Ammon's horn (tissue), 1 donor: ENCODE data around the gene KMT5B.

ENCODE experiments used
- DNase-seq: peaks from one replicate; pipeline ENCODE4 v3.0.0-alpha.2; 2016; ENCODE audit warnings: low spot score

KMT5B gene

GRCh38 chr11:68215524-68216170 lies 2.6 kb upstream of the KMT5B start:
- DNase-seq = no peak

GRCh38 chr11:68215087-68215445 lies 2.0 kb upstream of the KMT5B start:
- DNase-seq = peak; percentile 56

GRCh38 chr11:68214173-68215086 lies 1.3 kb upstream of the KMT5B start:
- peak; percentile 17 for DNase-seq

GRCh38 chr11:68213555-68214172 lies 568 bp upstream of the KMT5B start:
- DNase-seq = peak; percentile 89

- DNase-seq = peak; percentile 50
Observed at GRCh38 chr11:68212421-68213134, 518 bp downstream of the KMT5B start.

- no peak for DNase-seq
Observed at GRCh38 chr11:68211546-68211945, 1.6 kb downstream of the KMT5B start.

- peak; percentile 74 for DNase-seq
Observed at GRCh38 chr11:68206211-68206610, 6.9 kb downstream of the KMT5B start.

GRCh38 chr11:68204402-68204801 lies 8.7 kb downstream of the KMT5B start:
- no peak for DNase-seq

- DNase-seq = no peak
Observed at GRCh38 chr11:68202165-68202564, 10.9 kb downstream of the KMT5B start.

- no peak for DNase-seq
Observed at GRCh38 chr11:68201492-68201891, 11.6 kb downstream of the KMT5B start.

- DNase-seq = no peak
Observed at GRCh38 chr11:68200639-68201038, 12.5 kb downstream of the KMT5B start.

GRCh38 chr11:68199295-68199987 lies 13.7 kb downstream of the KMT5B start:
- DNase-seq = no peak

- DNase-seq = no peak
Observed at GRCh38 chr11:68196219-68196618, 16.9 kb downstream of the KMT5B start.

- DNase-seq = no peak
Observed at GRCh38 chr11:68194675-68195294, 18.3 kb downstream of the KMT5B start.

- no peak for DNase-seq
Observed at GRCh38 chr11:68193018-68193417, 20.1 kb downstream of the KMT5B start.

- no peak for DNase-seq
Observed at GRCh38 chr11:68191661-68192579, 21.2 kb downstream of the KMT5B start.

GRCh38 chr11:68189888-68190287 lies 23.2 kb downstream of the KMT5B start:
- no peak for DNase-seq

- no peak for DNase-seq
Observed at GRCh38 chr11:68189082-68189481, 24.0 kb downstream of the KMT5B start.

GRCh38 chr11:68186061-68186460 lies 27.0 kb downstream of the KMT5B start:
- no peak for DNase-seq
